Stimulated activated CD4-positive, alpha-beta T cell treated with anti-CD3 and anti-CD28 coated beads, Interleukin-2, amount 100 ng/mL, for 24 hours (primary cell): Measurements from ENCODE around the gene ATF7IP.

ENCODE experiments used
- DNase-seq, 2 donors: peaks; one replicate each; pipeline ENCODE4 v3.0.0-alpha.2; 2020

The ATF7IP gene

GRCh38 chr12:14505626-14506596, 140.4 kb downstream of the ATF7IP start:
- no peak for DNase-seq

GRCh38 chr12:14510574-14510973, 145.1 kb downstream of the ATF7IP start:
- DNase-seq, result no peak

- DNase-seq, result no peak
Observed at GRCh38 chr12:14514154-14514842, 148.8 kb downstream of the ATF7IP start.

- DNase-seq, result no peak
Observed at GRCh38 chr12:14514946-14515345, 149.5 kb downstream of the ATF7IP start.

GRCh38 chr12:14521822-14522221, 156.3 kb downstream of the ATF7IP start:
- DNase-seq, result no peak

- no peak for DNase-seq
Observed at GRCh38 chr12:14525964-14526363, 160.5 kb downstream of the ATF7IP start.

GRCh38 chr12:14532152-14532551, 166.7 kb downstream of the ATF7IP start:
- DNase-seq, result no peak

GRCh38 chr12:14537088-14537487, 171.6 kb downstream of the ATF7IP start:
- no peak for DNase-seq

- DNase-seq, result no peak
Observed at GRCh38 chr12:14540801-14541462, 175.4 kb downstream of the ATF7IP start.

- no peak for DNase-seq
Observed at GRCh38 chr12:14545144-14546124, 180.0 kb downstream of the ATF7IP start.

GRCh38 chr12:14547571-14547970, 182.1 kb downstream of the ATF7IP start:
- no peak for DNase-seq

GRCh38 chr12:14548609-14549008, 183.1 kb downstream of the ATF7IP start:
- no peak for DNase-seq
